IPS-18a (cell line): ENCODE measurements around the gene PTH2R.
A peak's percentile ranks its signal among the peaks of the same experiment; 100 is the strongest.

Experiments
- H3K27ac ChIP-seq: one replicate; pipeline ENCODE4 v1.5.1; 2013; ENCODE audit warnings: low read length
- H3K27me3 ChIP-seq: one replicate; pipeline ENCODE4 v1.6.1; 2013; ENCODE audit warnings: mild to moderate bottlenecking, low read length; ENCODE audit not compliant: control insufficient read depth, insufficient read depth
- H3K36me3 ChIP-seq: one replicate; pipeline ENCODE4 v1.6.1; 2013; ENCODE audit warnings: low read depth, low read length; ENCODE audit not compliant: control insufficient read depth
- H3K4me1 ChIP-seq: one replicate; pipeline ENCODE4 v1.6.1; 2013; ENCODE audit warnings: low read depth, low read length; ENCODE audit not compliant: control insufficient read depth
- H3K4me3 ChIP-seq: one replicate; pipeline ENCODE4 v1.5.1; 2013; ENCODE audit warnings: low read length
- H3K9ac ChIP-seq: one replicate; pipeline ENCODE4 v1.6.1; 2013; ENCODE audit warnings: mild to moderate bottlenecking, low read length, moderate library complexity
- H3K9me3 ChIP-seq: one replicate; pipeline ENCODE4 v1.6.1; 2013; ENCODE audit warnings: low read depth, low read length; ENCODE audit not compliant: control insufficient read depth

The PTH2R gene, protein sequence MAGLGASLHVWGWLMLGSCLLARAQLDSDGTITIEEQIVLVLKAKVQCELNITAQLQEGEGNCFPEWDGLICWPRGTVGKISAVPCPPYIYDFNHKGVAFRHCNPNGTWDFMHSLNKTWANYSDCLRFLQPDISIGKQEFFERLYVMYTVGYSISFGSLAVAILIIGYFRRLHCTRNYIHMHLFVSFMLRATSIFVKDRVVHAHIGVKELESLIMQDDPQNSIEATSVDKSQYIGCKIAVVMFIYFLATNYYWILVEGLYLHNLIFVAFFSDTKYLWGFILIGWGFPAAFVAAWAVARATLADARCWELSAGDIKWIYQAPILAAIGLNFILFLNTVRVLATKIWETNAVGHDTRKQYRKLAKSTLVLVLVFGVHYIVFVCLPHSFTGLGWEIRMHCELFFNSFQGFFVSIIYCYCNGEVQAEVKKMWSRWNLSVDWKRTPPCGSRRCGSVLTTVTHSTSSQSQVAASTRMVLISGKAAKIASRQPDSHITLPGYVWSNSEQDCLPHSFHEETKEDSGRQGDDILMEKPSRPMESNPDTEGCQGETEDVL

DNA sequence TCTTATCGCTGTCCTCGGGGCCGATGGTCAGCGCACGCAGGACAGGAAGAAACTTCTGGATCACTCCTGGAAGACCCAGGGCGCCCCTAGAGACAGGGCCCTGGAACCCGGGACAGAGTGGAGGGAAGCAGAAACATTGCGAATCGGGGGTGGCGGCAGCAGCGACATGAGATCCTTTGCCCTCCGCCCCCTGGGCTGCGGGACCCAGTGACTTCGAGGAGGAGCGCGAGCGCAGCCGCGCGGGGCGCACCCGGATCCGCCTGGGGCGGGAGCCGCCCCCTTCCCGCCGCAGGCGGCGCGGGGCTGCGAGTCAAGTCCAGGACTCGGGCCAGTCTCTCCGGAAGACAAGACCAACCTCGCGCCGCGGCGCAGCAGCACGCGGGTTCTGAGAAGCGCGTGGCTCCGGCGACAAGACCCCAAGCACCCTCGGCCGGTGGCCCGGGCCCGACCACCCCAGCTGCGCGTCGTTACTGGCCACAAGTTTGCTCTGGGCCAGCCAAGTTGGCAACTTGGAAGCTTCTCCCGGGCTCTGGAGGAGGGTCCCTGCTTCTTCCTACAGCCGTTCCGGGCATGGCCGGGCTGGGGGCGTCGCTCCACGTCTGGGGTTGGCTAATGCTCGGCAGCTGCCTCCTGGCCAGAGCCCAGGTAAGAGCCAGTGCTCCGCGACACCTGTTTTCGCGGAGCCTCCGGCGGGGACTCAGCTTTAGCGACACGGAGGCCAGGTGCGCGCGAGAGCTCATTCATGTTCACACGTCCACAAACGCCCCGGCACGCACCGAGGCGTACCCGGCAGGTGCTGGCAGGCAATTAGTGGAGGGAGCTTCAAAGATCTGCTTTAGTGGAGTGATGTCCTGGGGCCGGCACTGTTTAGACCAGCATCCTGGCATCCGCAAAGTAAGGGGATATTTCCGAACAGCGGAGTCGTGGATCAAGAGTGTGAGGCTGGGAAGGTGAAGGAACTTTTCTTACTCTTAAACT is at the start of gene PTH2R:
TSS of gene PTH2R (plus strand) at position 319 of the 978 bp plus-strand sequence. CDS start at position 571, 252 bp downstream.
- Histone ChIP-seq H3K27ac (no peak within 1 kb of the TSS), H3K27me3 (peaks cover 37% of the 10 kb centered on the region), H3K9ac (no peak within 1 kb of the TSS), H3K4me1 (peaks cover 8% of the 10 kb centered on the region), H3K36me3 (no peaks in the 10 kb centered on the region), H3K4me3 (peak within 1 kb of the TSS; percentile 60), H3K9me3 (no peaks in the 10 kb centered on the region)

DNA sequence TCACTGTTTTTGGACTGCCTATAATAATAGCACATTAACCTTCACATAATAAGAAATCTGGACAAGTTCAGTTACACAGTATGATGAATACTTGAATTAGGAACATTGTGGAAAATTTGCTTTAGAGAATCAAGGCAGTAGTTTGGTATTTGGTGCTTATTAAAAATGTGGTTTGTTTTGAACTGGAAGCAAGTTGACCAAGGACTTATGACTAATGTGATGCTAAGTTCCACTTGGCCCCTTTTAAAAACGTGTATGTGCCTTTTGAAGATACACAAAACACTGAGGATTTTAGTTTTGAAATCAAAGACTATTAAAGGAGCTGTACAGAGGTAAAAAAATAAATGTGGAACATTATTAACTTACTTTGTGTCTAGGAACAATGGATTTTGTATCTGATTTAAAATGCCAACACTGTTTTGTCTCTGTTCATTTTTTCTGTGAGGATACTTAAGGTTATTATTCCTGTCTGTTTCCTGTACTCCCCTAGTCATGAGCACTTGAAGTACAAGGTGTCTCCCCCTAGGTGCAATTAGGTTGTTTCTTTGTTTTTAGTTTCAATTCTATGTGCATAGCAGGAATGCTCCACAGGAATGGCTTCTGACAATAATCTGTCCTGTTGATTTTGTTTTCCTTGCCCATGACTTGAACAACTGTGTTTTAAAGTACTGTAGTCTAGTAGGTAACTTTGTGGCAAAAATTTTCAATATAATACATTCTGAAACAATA is 49.6 kb upstream of the PTH2R start:
- Histone ChIP-seq H3K27ac (no peak overlapping the region), H3K36me3 (peaks cover 47% of the 10 kb centered on the region), H3K9me3 (no peaks in the 10 kb centered on the region), H3K4me1 (peaks cover 6% of the 10 kb centered on the region), H3K4me3 (no peak overlapping the region), H3K9ac (no peak overlapping the region), H3K27me3 (no peaks in the 10 kb centered on the region)

DNA sequence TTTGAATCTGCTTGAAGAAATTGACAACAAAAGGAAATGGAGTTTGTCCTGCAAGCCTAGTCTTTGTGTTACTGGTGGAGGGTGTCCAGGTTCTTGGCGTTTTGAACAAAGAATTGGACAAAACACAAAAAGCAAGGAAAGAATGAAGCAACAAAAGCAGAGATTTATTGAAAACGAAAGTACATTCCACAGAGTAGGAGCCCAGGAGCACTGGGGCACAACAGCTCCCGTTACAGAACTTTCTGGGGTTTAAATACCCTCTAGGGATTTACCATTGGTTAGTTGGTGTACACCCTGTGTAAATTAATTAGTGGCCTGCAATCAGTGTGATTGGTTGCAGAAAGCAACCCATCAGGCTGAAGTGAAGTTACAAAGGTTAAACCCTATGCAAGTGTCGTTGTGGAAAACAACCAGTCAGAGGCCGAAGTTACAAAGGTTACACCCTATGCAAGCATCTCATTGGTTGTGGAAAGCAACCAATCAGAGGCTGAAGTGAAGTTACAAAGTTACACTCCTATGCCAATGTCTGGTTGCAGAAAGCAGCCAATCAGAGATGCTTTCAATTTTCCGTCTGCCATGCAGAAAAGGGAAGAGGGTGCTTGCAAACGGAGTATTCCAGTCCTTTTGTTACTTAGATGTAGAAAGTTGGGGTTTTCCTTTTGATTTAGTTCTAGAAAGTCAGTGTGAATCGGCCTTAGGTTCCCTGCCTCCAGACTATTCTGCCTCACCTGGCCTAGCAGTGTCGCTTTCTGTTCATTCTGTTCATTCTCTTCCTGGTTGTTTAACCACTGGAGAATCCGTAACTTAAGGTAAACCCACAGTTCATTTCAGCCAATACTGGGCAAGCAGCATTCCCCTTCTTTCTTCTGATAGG is 47.6 kb upstream of the PTH2R start:
- no peak overlapping the region for H3K4me3 ChIP-seq
- no peak overlapping the region for H3K27ac ChIP-seq
- peaks cover 30% of the 10 kb centered on the region for H3K36me3 ChIP-seq
- H3K4me1 ChIP-seq: peaks cover 6% of the 10 kb centered on the region
- H3K9ac ChIP-seq: no peak overlapping the region
- no peaks in the 10 kb centered on the region for H3K9me3 ChIP-seq
- no peaks in the 10 kb centered on the region for H3K27me3 ChIP-seq

DNA sequence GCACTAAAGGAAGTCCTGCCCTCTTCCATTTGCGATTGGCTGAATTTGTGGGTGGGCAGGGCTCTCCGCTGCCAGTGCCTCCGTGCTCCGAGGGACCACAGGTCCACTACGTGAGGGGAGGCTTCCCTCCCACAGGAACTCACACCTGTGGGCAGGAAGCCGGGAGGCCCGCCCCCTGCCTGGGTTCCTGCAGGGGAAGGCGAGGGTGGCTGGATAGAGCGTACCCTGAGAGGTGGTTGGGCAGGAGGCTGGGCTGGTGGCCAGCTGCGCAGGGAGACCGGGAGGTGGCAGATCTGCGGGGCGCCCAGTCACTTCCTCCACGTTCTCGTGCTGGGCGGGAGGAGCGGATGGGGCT is 47.0 kb upstream of the PTH2R start:
- Histone ChIP-seq H3K27me3 (no peaks in the 10 kb centered on the region), H3K9ac (no peak overlapping the region), H3K36me3 (peaks cover 24% of the 10 kb centered on the region), H3K9me3 (no peaks in the 10 kb centered on the region), H3K27ac (no peak overlapping the region), H3K4me1 (peaks cover 6% of the 10 kb centered on the region), H3K4me3 (no peak overlapping the region)

DNA sequence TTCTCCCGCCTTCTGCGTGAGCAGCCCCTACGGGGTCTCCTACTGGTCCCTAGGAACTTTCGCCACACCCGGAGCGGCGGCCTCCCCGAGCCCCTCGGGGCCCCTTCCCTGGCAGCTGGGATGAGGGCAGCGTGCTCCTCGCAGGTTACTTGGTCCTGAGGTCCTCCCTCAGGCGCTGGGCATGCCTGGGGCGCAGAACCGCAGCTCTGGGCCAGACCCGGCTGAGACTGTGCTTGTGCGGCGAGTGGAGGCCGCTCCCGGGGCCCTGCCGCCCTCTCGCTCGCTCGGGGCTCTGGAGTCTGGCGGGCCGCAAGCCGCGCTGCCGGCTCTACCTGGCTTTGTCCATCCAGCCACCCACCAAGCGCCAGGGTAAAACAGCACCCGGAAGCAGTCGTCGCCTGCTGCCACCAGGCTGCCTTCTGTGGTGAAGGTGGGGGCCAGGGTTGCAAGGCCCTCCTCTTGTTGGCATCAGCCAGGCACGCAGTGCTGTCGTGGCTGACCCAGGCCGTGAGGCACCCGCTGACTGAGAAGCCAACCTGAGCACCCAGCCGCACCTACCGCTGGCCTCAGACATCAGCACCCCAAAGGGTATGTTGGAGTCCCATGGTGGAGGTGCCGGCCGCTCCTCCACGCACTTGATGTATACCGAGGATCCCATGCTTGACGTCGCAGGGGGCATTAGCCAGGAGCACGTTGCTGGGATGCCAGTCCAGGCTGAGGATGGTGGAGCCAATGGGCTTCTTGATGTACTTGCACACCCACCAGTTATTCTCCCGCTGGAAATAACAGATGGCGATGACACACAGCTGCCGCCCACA is 46.1 kb upstream of the PTH2R start:
- H3K9ac ChIP-seq: no peak overlapping the region
- no peaks in the 10 kb centered on the region for H3K27me3 ChIP-seq
- H3K27ac ChIP-seq: no peak overlapping the region
- no peak overlapping the region for H3K4me3 ChIP-seq
- H3K4me1 ChIP-seq: peaks cover 6% of the 10 kb centered on the region
- peaks cover 5% of the 10 kb centered on the region for H3K9me3 ChIP-seq
- peaks cover 15% of the 10 kb centered on the region for H3K36me3 ChIP-seq

DNA sequence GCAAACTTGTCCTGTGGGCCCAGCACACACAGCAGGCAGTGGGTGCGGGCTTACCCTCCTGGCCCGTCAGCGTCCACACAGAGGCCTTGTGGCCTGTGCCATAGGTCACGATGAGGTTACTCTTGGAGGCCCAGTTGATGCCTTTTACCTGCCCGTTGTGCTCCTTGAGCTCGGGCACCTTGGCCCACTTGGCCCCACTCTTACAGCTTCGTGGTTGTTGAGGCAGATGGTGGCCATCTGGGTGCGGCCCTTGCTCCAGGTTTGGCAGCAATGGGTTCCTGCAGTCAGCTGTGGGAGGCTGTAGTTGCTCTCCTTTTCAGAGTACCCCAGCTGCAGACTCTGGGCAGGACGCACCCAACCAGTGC is 45.5 kb upstream of the PTH2R start:
- H3K27me3 ChIP-seq: no peaks in the 10 kb centered on the region
- H3K27ac ChIP-seq: no peak overlapping the region
- H3K9me3 ChIP-seq: peaks cover 5% of the 10 kb centered on the region
- H3K36me3 ChIP-seq: peaks cover 11% of the 10 kb centered on the region
- no peak overlapping the region for H3K9ac ChIP-seq
- H3K4me1 ChIP-seq: peaks cover 6% of the 10 kb centered on the region
- H3K4me3 ChIP-seq: no peak overlapping the region

DNA sequence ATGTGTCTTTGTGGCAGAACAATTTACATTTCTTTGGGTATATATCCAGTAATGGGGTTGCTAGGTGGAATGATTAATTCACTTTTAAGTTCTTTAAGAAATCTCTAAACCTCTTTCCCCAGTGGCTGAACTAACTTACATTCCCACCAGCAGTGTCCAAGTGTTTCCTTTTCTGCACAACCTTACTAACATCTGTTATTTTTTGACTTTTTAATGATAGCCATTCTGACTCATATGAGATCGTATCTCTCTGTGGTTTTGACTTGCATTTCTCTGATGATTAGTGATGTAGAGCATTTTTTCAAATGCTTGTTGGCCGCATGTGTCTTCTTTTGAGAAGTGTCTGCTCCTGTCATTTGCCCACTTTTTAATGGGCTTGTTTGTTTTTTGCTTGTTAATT is 43.1 kb upstream of the PTH2R start:
- Histone ChIP-seq H3K9me3 (peaks cover 5% of the 10 kb centered on the region), H3K9ac (no peak overlapping the region), H3K27me3 (no peaks in the 10 kb centered on the region), H3K36me3 (peaks cover 4% of the 10 kb centered on the region), H3K4me3 (no peak overlapping the region), H3K27ac (no peak overlapping the region), H3K4me1 (no peaks in the 10 kb centered on the region)

DNA sequence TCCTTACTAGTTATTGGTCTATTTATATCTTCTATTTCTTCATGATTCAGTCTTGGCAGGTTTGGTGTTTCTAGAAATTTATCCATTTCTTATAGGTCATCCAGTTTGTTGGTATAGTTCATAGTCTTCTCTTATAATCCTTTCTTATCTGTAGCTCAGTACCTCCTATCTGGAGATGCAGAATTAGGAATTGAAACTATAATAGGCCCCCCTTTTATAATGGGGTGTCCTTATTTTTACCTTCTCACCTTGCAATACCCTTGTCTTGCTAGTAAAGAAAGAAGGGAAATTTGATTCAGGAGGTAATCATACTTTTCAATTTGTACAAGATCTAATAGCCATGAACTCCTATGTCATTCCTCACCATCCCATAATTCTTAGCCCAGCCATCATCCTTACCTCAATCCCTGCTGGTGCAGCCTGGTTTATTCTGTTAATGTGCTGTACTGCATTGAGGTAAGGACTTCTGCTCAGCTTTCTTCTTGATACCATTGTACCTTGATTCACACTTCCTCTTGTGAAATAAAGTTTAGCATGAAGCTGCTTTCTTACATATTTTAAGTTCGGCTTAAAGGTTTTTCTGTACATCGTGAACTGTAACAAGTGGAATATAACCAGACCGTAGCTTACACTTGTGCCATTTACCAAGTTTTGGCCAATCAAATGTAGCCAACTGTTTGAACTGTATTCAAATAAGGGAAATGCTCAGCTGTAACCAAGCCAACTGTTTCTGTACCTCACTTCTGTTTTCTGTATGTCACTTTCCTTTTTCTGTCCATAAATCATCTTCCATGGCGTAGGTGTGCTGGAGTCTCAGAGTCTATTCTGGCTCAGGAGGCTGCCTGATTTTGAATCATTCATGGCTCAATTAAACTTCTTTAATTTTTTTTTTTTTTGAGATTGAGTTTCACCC is 40.1 kb upstream of the PTH2R start:
- peaks cover 5% of the 10 kb centered on the region for H3K9me3 ChIP-seq
- no peaks in the 10 kb centered on the region for H3K27me3 ChIP-seq
- H3K36me3 ChIP-seq: no peaks in the 10 kb centered on the region
- no peak overlapping the region for H3K9ac ChIP-seq
- no peaks in the 10 kb centered on the region for H3K4me1 ChIP-seq
- no peak overlapping the region for H3K27ac ChIP-seq
- no peak overlapping the region for H3K4me3 ChIP-seq

DNA sequence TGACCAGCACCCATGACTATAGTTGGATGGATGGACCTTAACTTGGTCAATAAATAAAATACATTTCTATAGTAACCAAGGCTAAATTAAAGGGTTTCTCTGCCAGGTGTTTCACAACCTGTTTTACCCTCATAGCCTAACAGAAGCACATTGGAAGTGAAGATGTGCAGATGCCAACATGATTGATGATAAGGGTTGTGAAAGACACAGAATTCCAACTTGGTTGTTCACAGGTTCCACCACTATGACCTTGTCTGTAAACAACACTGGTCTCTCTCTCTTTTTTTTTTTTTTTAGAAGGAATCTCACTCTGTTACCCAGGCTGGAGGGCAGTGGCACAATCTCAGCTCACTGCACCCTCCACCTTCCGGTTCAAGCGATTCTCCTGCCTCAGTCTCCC is 37.5 kb upstream of the PTH2R start:
- Histone ChIP-seq H3K4me3 (no peak overlapping the region), H3K36me3 (no peaks in the 10 kb centered on the region), H3K9me3 (peaks cover 5% of the 10 kb centered on the region), H3K9ac (no peak overlapping the region), H3K4me1 (no peaks in the 10 kb centered on the region), H3K27me3 (no peaks in the 10 kb centered on the region), H3K27ac (no peak overlapping the region)
